Fibroblast of the aortic adventitia (primary cell): Measurements from ENCODE around the gene TRPV5. TPM values are rescaled to one million over a fixed set of nuclear protein-coding genes. Genes with fewer than 3 reads are reported as not detected.

Experiments
- DNase-seq: peaks from one replicate; pipeline ENCODE4 v3.0.0-alpha.2; 2010; ENCODE audit warnings: low read depth
- H3K4me3 ChIP-seq: 2 replicates; pipeline ENCODE4 v1.5.1; 2011; ENCODE audit warnings: low read depth, mild to moderate bottlenecking, control low read depth, low read length, moderate library complexity
- CTCF ChIP-seq: IDR thresholded peaks from 2 replicates; pipeline ENCODE4 v1.5.1; 2011; ENCODE audit warnings: mild to moderate bottlenecking, low read length, control low read depth, inconsistent platforms; ENCODE audit not compliant: insufficient read depth
- total RNA-seq: library from RNA; depleted of rRNA; stranded (reverse); fragments of >200 nt; gene quantifications from 2 replicates; pipeline ENCODE4 v1.2.3, GENCODE V29; 2012; ENCODE audit warnings: low replicate concordance

Gene TRPV5
- total RNA-seq, 1 donor: not detected

GRCh38 chr7:142962991-142963390 lies 29.4 kb upstream of the TRPV5 start:
- no peak for TF ChIP-seq CTCF
- no peak overlapping the region for H3K4me3 ChIP-seq
- no peak for DNase-seq

- no peak for TF ChIP-seq CTCF
- no peak within 1 kb of the TSS for H3K4me3 ChIP-seq
- no peak for DNase-seq
Observed at GRCh38 chr7:142961973-142962926, 28.7 kb upstream of the TRPV5 start, which contains the start of gene KEL. TSS of gene KEL (minus strand) at chr7:142962363. CDS start at chr7:142962206, 157 bp downstream.

GRCh38 chr7:142961595-142961972 lies 28.0 kb upstream of the TRPV5 start:
- DNase-seq: no peak
- TF ChIP-seq CTCF: no peak

GRCh38 chr7:142960955-142961512 lies 27.5 kb upstream of the TRPV5 start:
- no peak for TF ChIP-seq CTCF
- H3K4me3 ChIP-seq: no peak overlapping the region
- DNase-seq: no peak

More at GRCh38 chr7:142961595-142961972, 28.0 kb upstream of the TRPV5 start:
- no peak overlapping the region for H3K4me3 ChIP-seq

GRCh38 chr7:142959202-142959601 lies 25.7 kb upstream of the TRPV5 start:
- no peak overlapping the region for H3K4me3 ChIP-seq
- DNase-seq: no peak
- no peak for TF ChIP-seq CTCF

- no peak for DNase-seq
- no peak for TF ChIP-seq CTCF
- no peak overlapping the region for H3K4me3 ChIP-seq
Observed at GRCh38 chr7:142957723-142958122, 24.2 kb upstream of the TRPV5 start.
